K562 (cell line): ENCODE results near the gene MED16. TPM values are rescaled to one million over a fixed set of nuclear protein-coding genes. Genes with fewer than 3 reads are reported as not detected.

ENCODE experiments used
- ATAC-seq: fragments of 200-7000 bp; cut with Tn5 transposase; 3 replicates; pipeline ENCODE4 v1.9.1; 2020; ENCODE audit warnings: moderate library complexity
- BruUV-seq: library from RNA; stranded (reverse); fragments of 400-500 nt; replicated peaks from 2 replicates; lab custom pipeline; 2021; lab: Mats Ljungman, UMichigan
- CTCF ChIA-PET: fragments of 300-600 bp; formaldehyde crosslinking; extraction: SDS; loops from one replicate; lab custom pipeline; 2021; ENCODE audit warnings: low intra/inter-chr PET ratio; lab: Yijun Ruan, JAX
- POLR2A ChIA-PET: fragments of 300-600, 350-650 bp; sonication (Branson Sonifier 250); formaldehyde crosslinking; extraction: SDS; loops from one replicate; lab custom pipeline; 2021; ENCODE audit warnings: antibody characterized with exemption, inconsistent platforms; lab: Yijun Ruan, JAX
- DNase-seq, 4 experiments: peaks; one replicate each; pipeline versions ENCODE4 v3.0.0 to v3.0.0-alpha.2; 2011 to 2018; ENCODE audit warnings: low spot score in 3 of 4, mixed read lengths in 3 of 4; ENCODE audit errors: extremely low read depth in 1 of 4
- FAIRE-seq: peaks from 2 replicates; lab custom pipeline; 2011; peaks lifted over from hg19 to GRCh38; lab: Jason Lieb, UNC
- H2AFZ ChIP-seq: 2 replicates; pipeline ENCODE4 v1.6.0; 2011; ENCODE audit warnings: low read depth, low read length, control low read depth, inconsistent platforms
- H3K27ac ChIP-seq: fragments of 200-600 bp; 3 replicates; pipeline ENCODE4 v1.8.0; 2011; ENCODE audit warnings: low read depth, mild to moderate bottlenecking, control low read depth, inconsistent platforms, low read length, moderate library complexity, mixed read lengths; ENCODE audit errors: extremely low read depth
- H3K27me3 ChIP-seq, 2 experiments: fragments of 300-600 bp in 1 of 2; 2 replicates in 1 of 2; 3 replicates in 1 of 2; pipeline versions ENCODE4 v1.6.0 to v1.8.0; 2011; ENCODE audit warnings: inconsistent platforms in 2 of 2, low read length in 2 of 2, mild to moderate bottlenecking in 1 of 2, mixed read lengths in 1 of 2, moderate library complexity in 1 of 2; ENCODE audit not compliant: control insufficient read depth in 2 of 2, insufficient read depth in 2 of 2
- H3K36me3 ChIP-seq: fragments of 300-600 bp; 3 replicates; pipeline ENCODE4 v1.8.0; 2011; ENCODE audit warnings: mild to moderate bottlenecking, low read length, inconsistent platforms; ENCODE audit not compliant: control insufficient read depth, insufficient read depth
- H3K4me1 ChIP-seq, 2 experiments: fragments of 200-600 bp in 1 of 2; replicated peaks in 1 of 2; 2 replicates in 1 of 2; 3 replicates in 1 of 2; pipeline versions ENCODE4 v1.5.1 to v1.8.0; 2011; ENCODE audit warnings: inconsistent platforms in 2 of 2, low read length in 2 of 2, mild to moderate bottlenecking in 1 of 2, mixed read lengths in 1 of 2, moderate library complexity in 1 of 2; ENCODE audit not compliant: control insufficient read depth in 2 of 2, insufficient read depth in 2 of 2
- H3K4me2 ChIP-seq: 2 replicates; pipeline ENCODE4 v1.6.1; 2011; ENCODE audit warnings: low read length, control low read depth, inconsistent platforms, mixed read lengths; ENCODE audit not compliant: insufficient read depth
- H3K4me3 ChIP-seq: fragments of 200-600 bp; sonication (generic), shearing (Covaris generic); 2 replicates; pipeline ENCODE4 v1.5.1; 2016; ENCODE audit warnings: control low read depth, inconsistent platforms
- H3K79me2 ChIP-seq: fragments of 200-600 bp; 3 replicates; pipeline ENCODE4 v1.8.0; 2011; ENCODE audit warnings: low read length, inconsistent platforms; ENCODE audit not compliant: control insufficient read depth, insufficient read depth
- H3K9ac ChIP-seq, 2 experiments: 2 replicates each; pipeline versions ENCODE4 v1.6.0 to v1.6.1; 2011; ENCODE audit warnings: low read depth in 2 of 2, low read length in 2 of 2, control low read depth in 1 of 2, inconsistent platforms in 1 of 2, mild to moderate bottlenecking in 1 of 2, mixed read lengths in 1 of 2; ENCODE audit not compliant: insufficient read depth in 1 of 2
- H3K9me1 ChIP-seq: one replicate; pipeline ENCODE4 v1.6.0; 2011; ENCODE audit warnings: inconsistent platforms, mild to moderate bottlenecking, low read length, moderate library complexity; ENCODE audit not compliant: control insufficient read depth, insufficient read depth
- H3K9me3 ChIP-seq: replicated peaks from 2 replicates; pipeline ENCODE4 v1.5.1; 2011; ENCODE audit warnings: low read depth, low read length, inconsistent platforms; ENCODE audit not compliant: control insufficient read depth, insufficient read depth
- H4K20me1 ChIP-seq: replicated peaks from 2 replicates; pipeline ENCODE4 v1.6.1; 2011; ENCODE audit warnings: low read length, inconsistent platforms, mixed read lengths; ENCODE audit not compliant: control insufficient read depth, insufficient read depth
- CXXC5 ChIP-seq: fragments of 250-450 bp; sonication (Bioruptor Pico); IDR thresholded peaks from 2 replicates; pipeline ENCODE4 v1.8.0; 2022; ENCODE audit warnings: inconsistent platforms, mild to moderate bottlenecking, moderate library complexity
- HDAC3 ChIP-seq: fragments of 450-650 bp; IDR thresholded peaks from 2 replicates; pipeline ENCODE4 v1.6.1; 2018; ENCODE audit warnings: borderline replicate concordance, mild to moderate bottlenecking, moderate library complexity; ENCODE audit not compliant: partially characterized antibody
- HDAC6 ChIP-seq: IDR thresholded peaks from 2 replicates; pipeline ENCODE4 v1.6.1; 2012; ENCODE audit warnings: low read depth, mild to moderate bottlenecking, control low read depth, inconsistent platforms, low read length, moderate library complexity
- HNRNPK ChIP-seq: fragments of 200-400 bp; formaldehyde crosslinking; IDR thresholded peaks from one replicate; pipeline ENCODE4 v1.6.1; 2018; ENCODE audit warnings: mild to moderate bottlenecking, low read depth, low read length; ENCODE audit not compliant: poor library complexity, severe bottlenecking
- HNRNPL ChIP-seq: fragments of 200-400 bp; formaldehyde crosslinking; IDR thresholded peaks from 2 replicates; pipeline ENCODE4 v1.6.1; 2017; ENCODE audit warnings: low read depth, mild to moderate bottlenecking, low read length
- NFATC3 ChIP-seq: fragments of 450-650 bp; IDR thresholded peaks from 2 replicates; pipeline ENCODE4 v1.6.1; 2017; ENCODE audit warnings: mild to moderate bottlenecking
- RBM25 ChIP-seq: fragments of 200-400 bp; formaldehyde crosslinking; IDR thresholded peaks from 2 replicates; pipeline ENCODE4 v1.6.1; 2018; ENCODE audit warnings: low read length, low read depth, moderate library complexity; ENCODE audit not compliant: severe bottlenecking
- STAT5B ChIP-seq: fragments of 250-450 bp; sonication (Bioruptor Pico); IDR thresholded peaks from 2 replicates; pipeline ENCODE4 v1.8.0; 2021; ENCODE audit warnings: mild to moderate bottlenecking, inconsistent platforms
- UBTF ChIP-seq, 2 experiments: IDR thresholded peaks; 2 replicates each; pipeline ENCODE4 v1.6.1; 2012; ENCODE audit warnings: improper control_type of control experiment in 2 of 2, low read depth in 2 of 2, low read length in 2 of 2, borderline replicate concordance in 1 of 2
- ZBTB33 ChIP-seq: sonication (generic); formaldehyde crosslinking; IDR thresholded peaks from 2 replicates; pipeline ENCODE4 v1.8.1; 2023; ENCODE audit warnings: mild to moderate bottlenecking, missing genetic modification reagents
- ZBTB7A ChIP-seq: IDR thresholded peaks from 2 replicates; pipeline ENCODE4 v1.6.1; 2011; ENCODE audit warnings: low read depth, mild to moderate bottlenecking, low read length, moderate library complexity, borderline replicate concordance; ENCODE audit not compliant: control insufficient read depth
- ZFP36 ChIP-seq: fragments of 150-350 bp; IDR thresholded peaks from 2 replicates; pipeline ENCODE4 v1.6.1; 2018; ENCODE audit warnings: low read length, low read depth; ENCODE audit not compliant: partially characterized antibody
- ZNF511 ChIP-seq: sonication (generic); formaldehyde crosslinking; IDR thresholded peaks from 2 replicates; pipeline ENCODE4 v1.8.0; 2022; ENCODE audit warnings: mild to moderate bottlenecking, missing genetic modification reagents
- ZSCAN32 ChIP-seq: fragments of 450-650 bp; formaldehyde crosslinking; IDR thresholded peaks from 2 replicates; pipeline ENCODE4 v1.4.0; 2020; ENCODE audit warnings: mild to moderate bottlenecking, moderate library complexity
- WGBS: fragments of 100-300 bp; shearing (Covaris generic); methylation state at CpG from one replicate; pipeline ENCODE4 v1.1.6; 2016; ENCODE audit warnings: low coverage, mixed read lengths; ENCODE audit not compliant: insufficient coverage; ENCODE audit errors: missing lambda C conversion rate; 5-methylcytosine and 5-hydroxymethylcytosine counted together
- in situ Hi-C: fragments of 300-500 bp; cut with MboI; formaldehyde crosslinking; loops from 4 replicates; pipeline ENCODE4 v1.15.0; 2018; ENCODE audit warnings: inconsistent platforms, mixed read lengths
- intact Hi-C: fragments of 100-400 bp; cut with micrococcal nuclease; formaldehyde crosslinking; loops from 2 replicates; pipeline ENCODE4 v1.14.2; 2022
- polyA plus RNA-seq, 8 experiments: library from polyadenylated mRNA; depleted of rRNA in 4 of 8; stranded (reverse) in 5 of 8; unstranded in 3 of 8; fragments of >200 nt; fragmentation: Nextera tagmentation in 2 of 8; fragmentation: Illumina TruSeq in 1 of 8; extraction: Ambion mirVana in 2 of 8; extraction: Trizol in 1 of 8; gene quantifications; 2 replicates each; pipeline versions ENCODE4 v1.2.1 to v1.2.3, GENCODE V29; 2011 to 2014; ENCODE audit warnings: inconsistent platforms in 1 of 8, missing spikeins in 1 of 8
- total RNA-seq, 7 experiments: library from RNA; depleted of rRNA in 6 of 7; stranded (reverse); fragments of >200 nt in 6 of 7; fragmentation: Illumina TruSeq in 2 of 7; extraction: Trizol in 2 of 7; gene quantifications; 2 replicates each; pipeline versions ENCODE4 v1.2.1 to v1.2.3, GENCODE V29; 2011 to 2021; ENCODE audit warnings: low replicate concordance in 1 of 7

The MED16 gene
- total and polyA plus RNA-seq, 9 of the 15 experiments (the other 6 are each of a cell fraction or from before 2014, with no cell fraction given): 0.89 to 59.9 (median 8.6) TPM

GRCh38 chr19:920051-920864 lies 27.3 kb upstream of the MED16 start:
- in situ Hi-C loops: loop anchor here (5.0 kb wide), 3 partner anchors 62 to 322 kb away; partner anchors contain the start of genes ATP5F1D and WDR18
- H2AFZ ChIP-seq: no peak overlapping the region
- no peak overlapping the region for H3K27ac ChIP-seq
- ChIA-PET POLR2A (interaction anchor here (0.6 kb wide), 2 partner anchors 64 to 81 kb away, joined by 3 read pairs; partner anchors contain the start of gene WDR18), CTCF (interaction anchor here (0.6 to 8.8 kb wide), 4 partner anchors 62 to 321 kb away, joined by 6 to 158 read pairs (median 52); partner anchors contain the start of genes ATP5F1D and WDR18)
- FAIRE-seq (no peak), DNase-seq (no peak)
- no peaks in the 10 kb centered on the region for H3K9me3 ChIP-seq
- H3K79me2 ChIP-seq: peaks cover 47% of the 10 kb centered on the region
- WGBS: 97% methylated on average over 22 of the region's 84 CpGs
- H3K4me1 ChIP-seq: peaks cover 8 to 78% of the 10 kb centered on the region in 2 experiments; a peak in 4 of 5 replicates
- no peak overlapping the region for H3K4me3 ChIP-seq
- H4K20me1 ChIP-seq: no peaks in the 10 kb centered on the region
- H3K9ac ChIP-seq: no peak overlapping the region
- intact Hi-C loops: no loop called here
- no peak overlapping the region for H3K4me2 ChIP-seq
- no peak for TF ChIP-seq STAT5B (CRISPR knock-in tag)
- 0 out of 2 replicates have a peak, but pooled peaks have one; percentile 28 for TF ChIP-seq HNRNPL
- peak; percentile 34; the same call in 1 of the 2 replicates for TF ChIP-seq ZBTB7A
- TF ChIP-seq HNRNPK: peak; percentile 20
- peak; percentile 85 for TF ChIP-seq RBM25
- no peak for TF ChIP-seq ZSCAN32
- no peak for TF ChIP-seq CXXC5 (CRISPR knock-in tag)
- TF ChIP-seq ZBTB33: peak; percentile 98
- TF ChIP-seq NFATC3: no peak
- no peak for TF ChIP-seq ZNF511 (CRISPR knock-in tag)
- no peak for TF ChIP-seq HDAC6
- TF ChIP-seq ZFP36: peak; percentile 14
- TF ChIP-seq HDAC3: no peak
- no peak for TF ChIP-seq UBTF (IDR thresholded peaks at IDR 0.05; ENCODE audit: borderline replicate concordance in 1 of 2, low read depth in 2 of 2, low read length in 2 of 2)
- TF ChIP-seq, all 486 proteins: peak for 6
- no TSS peak for BruUV-seq
- Histone ChIP-seq H3K9me1 (no peaks in the 10 kb centered on the region), H3K36me3 (peaks cover 8% of the 10 kb centered on the region; the same call in 1 of the 3 replicates), H3K27me3 (no peaks in the 10 kb centered on the region)
- no peak for ATAC-seq
